ENCODE results near the gene LCN9. TPM values are rescaled to one million over a fixed set of nuclear protein-coding genes. Genes with fewer than 3 reads are reported as not detected.

The LCN9 gene
- polyA plus RNA-seq, 2 donors = not detected

DNA sequence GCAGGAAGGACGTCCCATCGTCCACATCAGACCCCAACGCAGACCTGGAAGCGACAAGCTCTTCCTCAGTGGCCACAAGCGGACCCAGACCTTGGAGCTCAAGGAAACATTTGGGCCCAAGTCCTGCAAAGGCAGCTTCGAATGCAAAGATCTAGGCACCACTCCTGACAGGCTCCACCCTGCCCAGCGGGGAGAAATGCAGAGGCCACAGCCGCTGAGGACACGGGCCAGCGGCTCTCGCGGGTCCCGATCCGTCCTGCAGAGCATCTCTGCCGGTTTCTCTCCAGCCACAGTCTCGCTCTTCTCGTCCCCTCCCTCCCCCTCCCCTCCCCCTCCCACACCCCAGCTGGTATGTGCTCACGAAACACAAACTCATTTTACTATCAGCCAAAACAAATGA is 31.3 kb downstream of the LCN9 start:
- no peaks in the 10 kb centered on the region for H3K36me3 ChIP-seq (ENCODE audit: control insufficient read depth in 2 of 2, insufficient read depth in 2 of 2, low read length in 1 of 2)
- 55 to 56% methylated on average over 18 of the region's 18 CpGs for WGBS, 2 donors
- no peak overlapping the region for H3K4me3 ChIP-seq (ENCODE audit: low read depth in 1 of 2, low read length in 2 of 2)
- no peak overlapping the region for H3K27ac ChIP-seq (ENCODE audit: low read depth in 2 of 2, low read length in 1 of 2)
- no peaks in the 10 kb centered on the region for H3K27me3 ChIP-seq (ENCODE audit: control insufficient read depth in 1 of 2, insufficient read depth in 2 of 2, low read length in 2 of 2)
- H3K4me1 ChIP-seq (ENCODE audit: control insufficient read depth in 2 of 2, insufficient read depth in 2 of 2, low read length in 1 of 2) = no peaks in the 10 kb centered on the region
- H3K9me3 ChIP-seq (ENCODE audit: control insufficient read depth in 2 of 2, insufficient read depth in 1 of 2, low read depth in 1 of 2, low read length in 1 of 2) = no peaks in the 10 kb centered on the region

DNA sequence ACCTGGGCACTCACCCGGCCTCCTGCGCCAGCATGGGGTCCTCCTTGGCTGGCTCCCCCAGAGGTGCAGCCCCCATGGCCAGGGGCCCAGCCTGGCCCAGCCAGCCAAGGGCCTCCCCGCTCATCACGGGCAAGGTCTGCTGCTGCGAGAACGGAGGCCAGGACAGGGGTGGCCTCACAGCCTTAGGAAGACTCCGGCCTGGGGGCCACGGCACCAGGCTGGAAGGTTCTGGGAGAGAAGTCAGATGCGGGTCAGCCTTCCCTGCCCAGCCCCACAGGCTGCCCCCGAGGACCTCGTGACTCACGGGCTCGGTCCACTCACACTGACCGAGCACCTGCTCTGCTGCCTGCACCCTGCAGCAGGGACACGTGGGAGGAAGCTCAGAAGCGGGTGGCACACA is 31.9 kb downstream of the LCN9 start:
- H3K4me1 ChIP-seq (ENCODE audit: control insufficient read depth in 2 of 2, insufficient read depth in 2 of 2, low read length in 1 of 2) = no peaks in the 10 kb centered on the region
- WGBS, 2 donors = 79 to 81% methylated on average over 15 to 16 of the region's 16 CpGs
- H3K36me3 ChIP-seq (ENCODE audit: control insufficient read depth in 2 of 2, insufficient read depth in 2 of 2, low read length in 1 of 2) = no peaks in the 10 kb centered on the region
- no peaks in the 10 kb centered on the region for H3K27me3 ChIP-seq (ENCODE audit: control insufficient read depth in 1 of 2, insufficient read depth in 2 of 2, low read length in 2 of 2)
- H3K27ac ChIP-seq (ENCODE audit: low read depth in 2 of 2, low read length in 1 of 2) = no peak overlapping the region
- no peak overlapping the region for H3K4me3 ChIP-seq (ENCODE audit: low read depth in 1 of 2, low read length in 2 of 2)
- no peaks in the 10 kb centered on the region for H3K9me3 ChIP-seq (ENCODE audit: control insufficient read depth in 2 of 2, insufficient read depth in 1 of 2, low read depth in 1 of 2, low read length in 1 of 2)

DNA sequence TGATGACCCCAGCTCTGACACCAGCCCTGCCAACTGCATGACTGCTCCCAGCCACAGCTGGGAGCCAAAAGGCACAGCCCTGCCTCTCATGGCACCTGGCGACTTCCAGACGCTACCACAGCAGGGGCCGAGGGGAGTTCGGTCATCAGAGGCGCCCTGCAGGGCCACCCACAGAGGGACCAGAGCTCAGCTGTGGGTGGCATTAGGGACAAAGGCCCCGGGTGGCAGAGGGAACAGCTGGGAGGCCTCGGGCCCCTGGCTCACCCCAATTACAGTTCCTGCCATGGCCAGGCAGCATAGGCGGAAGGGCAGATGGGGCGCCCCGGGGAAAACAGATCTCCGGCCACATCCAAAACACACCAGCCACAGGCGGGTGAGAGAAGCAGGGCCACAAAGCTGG is 32.5 kb downstream of the LCN9 start:
- Histone ChIP-seq H3K9me3 (ENCODE audit: control insufficient read depth in 2 of 2, insufficient read depth in 1 of 2, low read depth in 1 of 2, low read length in 1 of 2) (no peaks in the 10 kb centered on the region), H3K27ac (ENCODE audit: low read depth in 2 of 2, low read length in 1 of 2) (no peak overlapping the region), H3K27me3 (ENCODE audit: control insufficient read depth in 1 of 2, insufficient read depth in 2 of 2, low read length in 2 of 2) (no peaks in the 10 kb centered on the region), H3K36me3 (ENCODE audit: control insufficient read depth in 2 of 2, insufficient read depth in 2 of 2, low read length in 1 of 2) (no peaks in the 10 kb centered on the region), H3K4me1 (ENCODE audit: control insufficient read depth in 2 of 2, insufficient read depth in 2 of 2, low read length in 1 of 2) (no peaks in the 10 kb centered on the region), H3K4me3 (ENCODE audit: low read depth in 1 of 2, low read length in 2 of 2) (no peak overlapping the region)
- WGBS, 2 donors = 75 to 79% methylated on average over 12 of the region's 12 CpGs

DNA sequence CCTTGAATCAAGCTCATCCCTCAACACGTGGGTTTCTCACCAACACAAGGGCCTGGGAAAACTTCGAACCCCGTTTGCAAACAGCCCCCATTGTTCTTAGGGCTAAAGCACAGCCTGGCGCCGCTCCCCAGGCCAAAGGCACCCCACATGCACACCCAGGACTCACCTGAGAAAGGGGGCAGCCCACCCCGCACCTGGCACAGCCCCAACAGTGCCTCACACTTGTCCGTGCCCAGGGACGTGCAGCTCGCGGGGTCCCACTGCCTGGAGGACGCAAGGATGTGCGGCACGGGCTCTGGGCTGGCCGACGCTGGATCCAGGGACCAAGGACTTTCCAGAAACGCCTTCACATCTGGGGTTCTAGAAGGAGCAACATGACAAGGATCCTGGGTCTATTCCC is 33.3 kb downstream of the LCN9 start:
- WGBS, 2 donors = 71 to 76% methylated on average over 16 of the region's 16 CpGs
- H3K36me3 ChIP-seq (ENCODE audit: control insufficient read depth in 2 of 2, insufficient read depth in 2 of 2, low read length in 1 of 2) = no peaks in the 10 kb centered on the region
- H3K27ac ChIP-seq (ENCODE audit: low read depth in 2 of 2, low read length in 1 of 2) = no peak overlapping the region
- no peaks in the 10 kb centered on the region for H3K9me3 ChIP-seq (ENCODE audit: control insufficient read depth in 2 of 2, insufficient read depth in 1 of 2, low read depth in 1 of 2, low read length in 1 of 2)
- no peaks in the 10 kb centered on the region for H3K4me1 ChIP-seq (ENCODE audit: control insufficient read depth in 2 of 2, insufficient read depth in 2 of 2, low read length in 1 of 2)
- H3K4me3 ChIP-seq (ENCODE audit: low read depth in 1 of 2, low read length in 2 of 2) = no peak overlapping the region
- no peaks in the 10 kb centered on the region for H3K27me3 ChIP-seq (ENCODE audit: control insufficient read depth in 1 of 2, insufficient read depth in 2 of 2, low read length in 2 of 2)

DNA sequence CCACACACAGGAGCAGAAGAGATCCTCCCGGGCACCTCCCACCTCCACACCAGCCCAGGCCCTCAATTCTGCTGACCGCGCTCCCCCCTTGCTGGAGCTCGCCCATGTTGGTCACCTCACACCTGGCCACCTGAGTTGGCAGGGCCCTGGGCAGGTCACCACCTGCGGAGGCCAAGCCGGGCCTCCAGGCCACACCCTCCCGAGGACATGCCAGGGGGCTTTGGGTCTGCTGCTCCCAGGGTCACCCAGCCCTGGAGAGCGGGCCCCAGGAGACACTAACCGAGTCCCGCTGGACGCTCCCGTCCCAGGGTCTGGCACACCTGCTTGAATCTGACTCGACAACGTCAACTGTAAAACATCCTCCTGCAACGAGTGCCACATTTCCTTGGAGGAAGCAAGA is 34.1 kb downstream of the LCN9 start:
- Histone ChIP-seq H3K9me3 (ENCODE audit: control insufficient read depth in 2 of 2, insufficient read depth in 1 of 2, low read depth in 1 of 2, low read length in 1 of 2) (no peaks in the 10 kb centered on the region), H3K27ac (ENCODE audit: low read depth in 2 of 2, low read length in 1 of 2) (no peak overlapping the region), H3K4me1 (ENCODE audit: control insufficient read depth in 2 of 2, insufficient read depth in 2 of 2, low read length in 1 of 2) (peaks cover 0 to 2% of the 10 kb centered on the region in 2 donors), H3K4me3 (ENCODE audit: low read depth in 1 of 2, low read length in 2 of 2) (no peak overlapping the region), H3K36me3 (ENCODE audit: control insufficient read depth in 2 of 2, insufficient read depth in 2 of 2, low read length in 1 of 2) (no peaks in the 10 kb centered on the region), H3K27me3 (ENCODE audit: control insufficient read depth in 1 of 2, insufficient read depth in 2 of 2, low read length in 2 of 2) (no peaks in the 10 kb centered on the region)
- 64 to 68% methylated on average over 15 of the region's 15 CpGs for WGBS, 2 donors

DNA sequence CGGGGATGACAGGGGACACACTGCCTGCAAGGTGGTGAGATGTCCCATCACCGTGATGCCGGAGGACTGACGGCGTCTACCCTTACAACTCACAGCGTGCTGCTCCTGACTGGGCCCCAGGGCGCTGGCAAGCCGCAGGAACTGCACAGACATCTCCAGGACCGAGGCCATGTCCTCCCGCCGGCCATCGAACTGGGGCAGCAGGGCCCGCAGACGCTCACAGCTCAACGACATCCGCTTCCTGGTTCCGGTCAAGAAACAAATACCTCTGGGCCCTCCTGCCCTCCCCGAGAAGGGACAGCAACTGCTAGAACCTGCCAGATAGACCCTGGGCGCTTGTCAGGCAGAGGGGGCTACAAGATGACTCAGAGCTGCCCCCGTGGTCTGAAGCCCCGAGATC is 35.1 kb downstream of the LCN9 start:
- 66 to 70% methylated on average over 21 of the region's 21 CpGs for whole genome bisulfite sequencing, 2 donors
- Histone ChIP-seq H3K9me3 (ENCODE audit: control insufficient read depth in 2 of 2, insufficient read depth in 1 of 2, low read depth in 1 of 2, low read length in 1 of 2) (no peaks in the 10 kb centered on the region), H3K27ac (ENCODE audit: low read depth in 2 of 2, low read length in 1 of 2) (no peak overlapping the region), H3K36me3 (ENCODE audit: control insufficient read depth in 2 of 2, insufficient read depth in 2 of 2, low read length in 1 of 2) (no peaks in the 10 kb centered on the region), H3K4me1 (ENCODE audit: control insufficient read depth in 2 of 2, insufficient read depth in 2 of 2, low read length in 1 of 2) (peaks cover 0 to 4% of the 10 kb centered on the region in 2 donors), H3K4me3 (ENCODE audit: low read depth in 1 of 2, low read length in 2 of 2) (no peak overlapping the region), H3K27me3 (ENCODE audit: control insufficient read depth in 1 of 2, insufficient read depth in 2 of 2, low read length in 2 of 2) (no peaks in the 10 kb centered on the region)

DNA sequence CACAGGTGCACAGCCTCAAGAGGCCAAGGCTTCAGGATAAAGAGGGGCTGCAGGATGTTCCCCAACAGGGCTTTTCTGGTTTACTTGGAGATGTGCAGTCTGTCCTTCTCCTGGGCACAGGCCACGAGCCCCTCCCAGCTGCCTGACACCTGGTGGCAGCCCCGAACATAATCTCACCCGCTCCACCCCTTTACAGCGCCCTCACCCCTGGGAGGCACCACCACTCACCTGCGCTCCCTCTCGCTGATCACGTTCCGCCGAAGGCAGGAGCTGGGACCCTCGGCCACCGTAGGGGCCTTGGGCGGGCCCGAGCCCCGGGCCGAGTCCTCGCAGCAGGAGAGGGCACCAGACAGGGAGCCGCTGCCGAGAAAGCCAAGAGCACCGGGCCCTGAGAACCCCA is 35.7 kb downstream of the LCN9 start:
- no peaks in the 10 kb centered on the region for H3K36me3 ChIP-seq (ENCODE audit: control insufficient read depth in 2 of 2, insufficient read depth in 2 of 2, low read length in 1 of 2)
- 62 to 63% methylated on average over 19 of the region's 19 CpGs for WGBS, 2 donors
- H3K9me3 ChIP-seq (ENCODE audit: control insufficient read depth in 2 of 2, insufficient read depth in 1 of 2, low read depth in 1 of 2, low read length in 1 of 2) = no peaks in the 10 kb centered on the region
- no peaks in the 10 kb centered on the region for H3K27me3 ChIP-seq (ENCODE audit: control insufficient read depth in 1 of 2, insufficient read depth in 2 of 2, low read length in 2 of 2)
- no peak overlapping the region for H3K27ac ChIP-seq (ENCODE audit: low read depth in 2 of 2, low read length in 1 of 2)
- H3K4me3 ChIP-seq (ENCODE audit: low read depth in 1 of 2, low read length in 2 of 2) = no peak overlapping the region
- H3K4me1 ChIP-seq (ENCODE audit: control insufficient read depth in 2 of 2, insufficient read depth in 2 of 2, low read length in 1 of 2) = peaks cover 0 to 4% of the 10 kb centered on the region in 2 donors

DNA sequence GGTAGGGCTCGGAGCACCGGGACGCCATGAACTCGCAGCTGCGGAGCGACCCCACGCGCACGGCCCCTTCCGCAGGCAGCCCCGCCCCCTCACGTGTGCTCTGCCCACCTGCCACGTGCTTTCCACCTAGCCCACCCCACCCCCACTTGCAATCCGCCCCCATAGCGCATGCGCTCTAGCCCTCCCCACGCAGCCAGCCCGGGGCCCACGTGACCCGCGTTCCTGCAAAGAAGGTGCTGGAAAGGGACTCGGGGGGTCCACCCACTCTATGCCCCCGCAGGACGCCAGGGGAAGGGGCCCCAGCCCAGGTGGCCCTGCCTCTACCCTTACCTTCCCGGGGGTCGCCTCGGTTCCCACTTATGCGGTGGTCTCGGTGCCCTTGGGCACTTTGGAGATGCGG is 36.3 kb downstream of the LCN9 start, which contains the start of gene SOHLH1:
TSS of gene SOHLH1 (minus strand) at position 42 of the 400 bp plus-strand sequence. CDS start at position 28, 14 bp downstream.
- no peaks in the 10 kb centered on the region for H3K9me3 ChIP-seq (ENCODE audit: control insufficient read depth in 2 of 2, insufficient read depth in 1 of 2, low read depth in 1 of 2, low read length in 1 of 2)
- WGBS, 2 donors = 82 to 90% methylated on average over 28 to 30 of the region's 30 CpGs
- H3K27me3 ChIP-seq (ENCODE audit: control insufficient read depth in 1 of 2, insufficient read depth in 2 of 2, low read length in 2 of 2) = no peaks in the 10 kb centered on the region

DNA sequence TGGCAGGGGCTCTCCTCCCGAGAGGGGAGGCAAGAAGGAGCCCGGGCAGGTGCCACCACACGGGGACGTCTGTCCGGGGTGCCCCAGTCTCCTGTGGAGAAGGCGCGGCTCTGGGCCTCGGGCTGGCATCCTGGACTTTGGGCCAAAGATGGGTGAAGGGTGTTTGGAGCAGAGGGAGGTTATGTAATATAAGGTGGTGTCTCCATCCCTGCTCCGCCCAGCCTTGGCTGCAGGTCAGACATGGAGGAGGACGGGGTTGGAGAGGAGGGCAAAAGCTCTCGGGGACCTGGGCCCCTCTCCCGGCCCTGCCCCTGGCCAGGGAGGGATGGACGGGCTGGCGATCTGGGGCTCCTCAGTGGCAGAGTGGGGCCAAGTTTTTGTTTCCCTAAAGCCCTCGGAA is 37.4 kb downstream of the LCN9 start:
- H3K27me3 ChIP-seq (ENCODE audit: control insufficient read depth in 1 of 2, insufficient read depth in 2 of 2, low read length in 2 of 2) = no peaks in the 10 kb centered on the region
- 47 to 48% methylated on average over 15 of the region's 15 CpGs for WGBS, 2 donors

More for the DNA sequence above, 36.3 kb downstream of the LCN9 start, which contains the start of gene SOHLH1:
- H3K4me3 ChIP-seq (ENCODE audit: low read depth in 1 of 2, low read length in 2 of 2) = no peak within 1 kb of the TSS
- H3K36me3 ChIP-seq (ENCODE audit: control insufficient read depth in 2 of 2, insufficient read depth in 2 of 2, low read length in 1 of 2) = no peaks in the 10 kb centered on the region
- no peak within 1 kb of the TSS for H3K27ac ChIP-seq (ENCODE audit: low read depth in 2 of 2, low read length in 1 of 2)
- H3K4me1 ChIP-seq (ENCODE audit: control insufficient read depth in 2 of 2, insufficient read depth in 2 of 2, low read length in 1 of 2) = peaks cover 0 to 4% of the 10 kb centered on the region in 2 donors

DNA sequence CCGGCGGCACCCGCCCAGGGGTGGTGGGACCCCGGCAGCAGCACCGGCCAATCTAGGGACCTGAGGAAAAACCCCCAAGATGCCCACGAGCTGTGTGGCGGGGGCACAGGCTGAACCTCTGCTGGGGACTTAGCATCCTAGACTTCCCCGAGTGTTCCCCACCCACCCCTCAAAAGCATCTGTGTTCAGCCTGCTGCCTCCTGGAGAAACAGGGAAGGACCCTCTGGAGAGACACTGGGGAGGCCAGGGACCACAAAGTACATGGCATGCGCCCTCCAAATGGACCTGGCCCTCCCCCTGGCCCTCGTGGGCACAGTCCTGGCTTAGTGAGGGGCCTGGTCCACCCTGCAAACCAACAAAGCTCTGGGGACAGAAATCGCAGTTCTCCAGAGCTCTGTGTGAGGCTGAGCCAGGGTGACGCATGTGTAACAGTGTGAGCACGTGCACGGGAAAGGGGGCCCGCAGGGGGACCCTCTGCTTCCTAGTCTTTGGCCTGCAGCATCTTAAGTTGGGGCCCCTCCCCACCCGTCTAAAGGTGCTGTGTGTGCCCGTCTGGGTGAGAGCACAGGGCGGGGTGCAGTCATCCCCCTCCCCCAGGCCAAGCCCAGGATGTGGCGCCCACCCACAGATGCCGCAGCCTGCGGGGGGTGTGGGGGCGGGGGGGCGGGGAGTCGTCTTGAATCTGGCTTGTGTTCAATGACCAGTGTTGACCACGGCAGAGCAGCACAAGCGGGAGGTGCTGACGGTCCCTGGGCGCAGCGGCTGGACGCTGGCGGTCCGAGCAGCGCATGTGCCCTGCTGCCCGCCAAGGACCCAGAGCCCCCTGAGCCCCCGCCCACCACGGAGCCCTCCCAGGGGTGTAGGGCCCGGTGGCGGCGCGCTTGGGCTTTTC is 38.2 kb downstream of the LCN9 start:
- Histone ChIP-seq H3K4me1 (ENCODE audit: control insufficient read depth in 2 of 2, insufficient read depth in 2 of 2, low read length in 1 of 2) (peaks cover 0 to 4% of the 10 kb centered on the region in 2 donors), H3K36me3 (ENCODE audit: control insufficient read depth in 2 of 2, insufficient read depth in 2 of 2, low read length in 1 of 2) (no peaks in the 10 kb centered on the region), H3K27ac (ENCODE audit: low read depth in 2 of 2, low read length in 1 of 2) (no peak overlapping the region), H3K27me3 (ENCODE audit: control insufficient read depth in 1 of 2, insufficient read depth in 2 of 2, low read length in 2 of 2) (no peaks in the 10 kb centered on the region), H3K9me3 (ENCODE audit: control insufficient read depth in 2 of 2, insufficient read depth in 1 of 2, low read depth in 1 of 2, low read length in 1 of 2) (no peaks in the 10 kb centered on the region), H3K4me3 (ENCODE audit: low read depth in 1 of 2, low read length in 2 of 2) (no peak overlapping the region)
- 19% methylated on average over 37 to 40 of the region's 40 CpGs for WGBS, 2 donors

More for the DNA sequence above, 37.4 kb downstream of the LCN9 start:
- Histone ChIP-seq H3K36me3 (ENCODE audit: control insufficient read depth in 2 of 2, insufficient read depth in 2 of 2, low read length in 1 of 2) (no peaks in the 10 kb centered on the region), H3K27ac (ENCODE audit: low read depth in 2 of 2, low read length in 1 of 2) (no peak overlapping the region), H3K9me3 (ENCODE audit: control insufficient read depth in 2 of 2, insufficient read depth in 1 of 2, low read depth in 1 of 2, low read length in 1 of 2) (no peaks in the 10 kb centered on the region), H3K4me3 (ENCODE audit: low read depth in 1 of 2, low read length in 2 of 2) (no peak overlapping the region), H3K4me1 (ENCODE audit: control insufficient read depth in 2 of 2, insufficient read depth in 2 of 2, low read length in 1 of 2) (peaks cover 0 to 4% of the 10 kb centered on the region in 2 donors)

Measured in esophagus (tissue), 2 donors.